COLO668 (cell line): Measurements from ENCODE around the gene SLC36A4.
"Not testable (repeated sequence)": the region's sequence is repeated elsewhere in the genome, so short reads cannot be mapped to it uniquely, and the experiment has no call there.

Experiments used
- DNase-seq: peaks from one replicate; lab custom pipeline; 2025; ENCODE audit not compliant: unreplicated experiment; lab: John Stamatoyannopoulos, UW

Gene SLC36A4

GRCh38 chr11:93123351-93123898 is 74.4 kb downstream of the SLC36A4 start:
- DNase-seq: no peak

GRCh38 chr11:93122535-93123235 is 75.1 kb downstream of the SLC36A4 start:
- no peak for DNase-seq

GRCh38 chr11:93118276-93118675 is 79.5 kb downstream of the SLC36A4 start:
- DNase-seq: no peak

GRCh38 chr11:93117565-93117964 is 80.2 kb downstream of the SLC36A4 start:
- no peak for DNase-seq

- DNase-seq: no peak
Observed at GRCh38 chr11:93116641-93117441, 81.0 kb downstream of the SLC36A4 start.

GRCh38 chr11:93114304-93114703 is 83.5 kb downstream of the SLC36A4 start:
- no peak for DNase-seq

- DNase-seq: no peak
Observed at GRCh38 chr11:93113824-93114223, 84.0 kb downstream of the SLC36A4 start.

- not testable (repeated sequence) for DNase-seq
Observed at GRCh38 chr11:93111147-93111546, 86.6 kb downstream of the SLC36A4 start.

GRCh38 chr11:93100211-93100610 is 97.6 kb downstream of the SLC36A4 start:
- no peak for DNase-seq

- no peak for DNase-seq
Observed at GRCh38 chr11:93099806-93100205, 98.0 kb downstream of the SLC36A4 start.
